Activated CD8-positive, alpha-beta memory T cell treated with anti-CD3 and anti-CD28 coated beads for 48 hours (primary cell): ENCODE data around the gene EIF4G3.
"Not testable (repeated sequence)": the region's sequence is repeated elsewhere in the genome, so short reads cannot be mapped to it uniquely, and the experiment has no call there.

Experiments
- DNase-seq, 3 experiments: peaks; one replicate each; pipeline ENCODE4 v3.0.0-alpha.2; 2020; ENCODE audit warnings: low read depth in 2 of 3, low spot score in 2 of 3

EIF4G3 gene

DNA sequence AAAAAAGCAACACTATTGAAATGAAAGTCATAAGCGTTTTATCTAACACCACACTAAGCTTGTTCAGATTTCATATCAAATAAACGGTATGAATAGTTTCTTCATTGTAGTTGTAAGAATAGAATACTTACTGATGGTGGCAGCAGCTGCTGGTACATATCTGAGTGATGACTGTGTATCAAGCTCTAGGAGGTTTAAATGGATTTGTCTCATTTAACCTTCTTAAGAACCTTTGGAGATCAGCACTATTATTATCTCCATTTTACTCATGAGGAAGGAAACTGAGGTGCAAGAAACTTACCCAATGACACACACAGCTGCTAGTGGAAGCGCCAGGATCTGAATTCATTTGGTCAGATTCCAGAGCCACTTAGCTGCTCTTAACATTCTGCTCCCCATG is 104.0 kb downstream of the EIF4G3 start:
- no peak for DNase-seq

- DNase-seq: no peak
These were observed 107.1 kb downstream of the EIF4G3 start for GRCh38 chr1:21069549-21069948.

DNA sequence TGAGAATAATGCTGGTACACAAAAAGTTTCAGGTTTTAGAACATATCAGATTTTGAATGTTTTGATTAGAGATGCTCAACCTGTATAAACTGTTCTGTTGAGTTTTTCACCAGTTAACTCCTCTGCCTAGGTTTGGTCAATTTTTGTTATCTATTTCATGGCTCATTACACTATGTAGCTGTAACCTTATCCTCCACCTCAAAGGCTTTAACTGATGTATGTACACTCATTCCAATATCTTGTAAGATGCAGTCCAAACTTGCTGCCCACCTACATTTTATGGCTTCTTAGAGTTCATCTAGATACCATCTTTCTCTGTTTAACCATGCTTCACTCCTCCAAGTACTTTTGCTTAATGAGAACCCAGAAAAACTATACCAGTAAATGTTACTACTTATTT is 107.8 kb downstream of the EIF4G3 start:
- no peak for DNase-seq

GRCh38 chr1:21067551-21068227 is 109.0 kb downstream of the EIF4G3 start:
- no peak for DNase-seq

DNA sequence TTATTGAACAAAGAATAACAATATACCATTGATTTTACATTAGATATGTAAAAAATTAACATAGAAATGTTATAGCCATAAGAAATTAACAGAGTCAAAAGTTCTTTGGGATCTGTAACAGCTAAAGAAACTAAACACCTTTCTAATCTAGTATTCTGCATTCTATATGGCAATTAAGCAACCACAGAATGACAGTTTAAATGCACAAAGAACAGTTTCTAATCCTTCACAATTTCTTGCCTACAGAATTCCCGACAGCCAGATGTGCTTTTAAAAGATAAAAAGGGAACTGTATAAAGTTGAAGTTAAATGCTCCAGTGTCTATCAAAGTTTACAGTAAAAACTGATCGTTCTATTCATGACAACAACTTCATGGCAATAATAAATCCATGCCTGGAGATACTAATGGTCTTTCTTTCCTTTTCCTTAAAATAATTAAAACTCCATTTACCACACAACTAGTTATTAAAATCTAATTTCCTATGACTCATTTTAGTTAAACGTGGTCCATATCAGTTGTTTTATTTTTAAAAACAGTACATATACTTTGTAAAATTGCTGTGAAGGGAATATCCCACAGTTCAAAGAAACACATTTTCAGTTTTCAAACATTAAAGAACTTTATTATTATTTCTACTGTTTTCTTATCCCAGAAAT is 110.2 kb downstream of the EIF4G3 start:
- DNase-seq: no peak

GRCh38 chr1:21065851-21066250 is 110.8 kb downstream of the EIF4G3 start:
- DNase-seq: no peak

- DNase-seq: no peak
These were observed 112.6 kb downstream of the EIF4G3 start for GRCh38 chr1:21064057-21064456.

GRCh38 chr1:21060523-21060922 is 116.2 kb downstream of the EIF4G3 start:
- no peak for DNase-seq

- DNase-seq: no peak
These were observed 117.7 kb downstream of the EIF4G3 start for GRCh38 chr1:21059021-21059420.

- no peak for DNase-seq
These were observed 118.5 kb downstream of the EIF4G3 start for GRCh38 chr1:21058035-21058793.

- DNase-seq: not testable (repeated sequence)
These were observed 123.3 kb downstream of the EIF4G3 start for GRCh38 chr1:21053189-21053928.

DNA sequence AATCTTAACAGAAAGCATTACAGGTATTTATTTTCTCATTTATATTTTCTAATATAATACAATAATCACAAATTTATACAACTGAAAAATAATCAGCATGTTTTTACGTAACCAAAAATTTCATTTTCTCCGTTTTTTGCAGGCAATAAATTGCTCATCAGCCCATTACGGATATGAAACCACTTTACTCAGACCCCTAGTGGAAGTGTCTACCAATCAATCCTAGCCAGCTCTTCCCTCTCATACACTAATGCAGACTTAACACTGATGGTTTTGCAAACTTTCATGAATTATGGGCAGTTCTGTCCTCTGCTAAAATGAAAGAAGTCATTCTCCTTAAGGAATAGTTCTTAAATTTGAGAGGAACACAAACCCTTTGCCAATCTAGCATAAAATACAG is 124.7 kb downstream of the EIF4G3 start:
- DNase-seq: no peak

DNA sequence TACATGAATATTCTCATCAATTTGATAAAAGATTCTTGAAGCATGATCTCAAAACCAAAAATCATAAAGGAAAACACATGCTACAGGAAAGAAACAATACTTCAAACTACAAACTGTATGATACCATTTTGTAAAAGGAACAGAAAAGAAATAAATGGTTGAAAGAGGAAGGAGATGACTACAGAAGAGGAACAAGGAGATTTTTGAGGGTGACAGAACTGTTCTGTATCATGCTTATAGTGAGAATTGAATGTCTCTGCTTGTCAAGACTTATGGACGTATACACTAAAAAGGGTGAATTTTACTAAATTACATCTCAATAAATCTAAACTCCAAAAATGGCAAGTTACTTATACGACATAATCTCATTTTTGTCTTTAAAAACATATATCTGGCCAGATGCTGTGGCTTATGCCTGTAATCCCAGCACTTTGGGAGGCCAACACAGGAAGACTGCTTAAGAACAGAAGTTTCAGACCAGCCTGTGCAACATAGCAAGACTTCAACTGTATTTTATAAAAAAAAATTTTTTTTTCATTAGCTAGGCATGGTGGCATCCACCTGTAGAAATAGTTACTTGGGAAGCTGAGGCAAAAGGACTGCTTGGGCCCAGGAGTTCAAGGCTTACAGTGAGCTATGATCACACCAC is 125.4 kb downstream of the EIF4G3 start:
- DNase-seq: no peak

DNA sequence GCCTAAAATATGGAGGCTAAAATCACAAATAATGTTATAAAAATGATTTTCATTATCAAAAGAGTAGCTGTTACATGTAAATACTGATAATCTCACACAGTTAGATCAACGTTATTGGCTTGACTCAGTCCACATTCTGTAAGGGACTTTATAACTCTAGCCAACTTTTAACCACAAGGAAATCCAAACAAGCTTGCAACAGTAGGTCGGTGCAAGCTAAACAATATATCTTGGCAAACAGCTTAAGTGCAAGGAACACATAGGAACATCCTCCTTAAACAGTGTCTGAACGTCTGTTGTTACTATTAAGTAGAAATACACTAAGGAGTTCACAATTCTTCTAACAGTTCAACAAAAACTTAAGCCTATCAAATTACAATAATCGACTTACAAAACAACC is 126.7 kb downstream of the EIF4G3 start:
- DNase-seq: no peak

- no peak for DNase-seq
These were observed 128.2 kb downstream of the EIF4G3 start for GRCh38 chr1:21048462-21048861.

GRCh38 chr1:21046132-21046531 is 130.6 kb downstream of the EIF4G3 start:
- DNase-seq: no peak

DNA sequence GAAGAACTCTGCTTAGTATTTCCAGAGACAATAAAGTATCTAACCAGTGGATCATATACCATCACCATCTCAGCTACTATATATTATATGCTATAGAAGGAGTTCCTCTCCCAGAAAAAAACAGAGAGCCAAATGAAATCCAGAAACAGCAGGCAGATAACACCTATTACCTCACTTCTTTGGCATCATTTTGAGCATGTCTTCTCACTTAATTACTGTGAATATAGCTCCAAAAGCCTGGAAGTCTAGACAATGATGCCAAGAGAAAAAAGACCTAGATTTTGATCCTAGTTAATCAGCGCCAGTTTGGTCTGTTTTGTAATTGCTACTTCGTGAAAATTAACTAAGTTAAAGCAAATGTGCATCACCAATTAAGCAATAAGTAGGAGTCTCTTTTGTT is 131.3 kb downstream of the EIF4G3 start:
- DNase-seq: no peak

GRCh38 chr1:21042929-21043605 is 133.6 kb downstream of the EIF4G3 start:
- DNase-seq: no peak

- DNase-seq: no peak
These were observed 135.2 kb downstream of the EIF4G3 start for GRCh38 chr1:21041541-21041940.

DNA sequence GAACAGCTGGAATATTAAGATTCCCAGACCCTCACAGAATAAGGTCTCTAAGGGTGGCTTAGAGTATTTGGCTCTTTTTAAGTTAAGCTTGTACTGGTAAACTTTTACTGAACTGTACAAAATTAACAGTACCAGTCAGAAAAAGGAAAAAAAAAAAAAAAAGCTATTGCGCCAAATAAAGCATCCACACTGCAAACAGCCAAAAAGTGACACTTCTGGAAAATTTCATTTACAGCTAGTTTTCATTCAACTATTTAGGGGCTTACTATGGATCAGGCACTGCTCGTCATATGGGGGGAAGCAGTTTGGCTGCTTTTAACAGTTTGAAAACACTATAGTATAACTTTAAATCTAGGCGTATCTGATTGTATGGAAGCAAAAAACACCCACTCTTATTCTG is 139.6 kb downstream of the EIF4G3 start:
- no peak for DNase-seq

GRCh38 chr1:21035794-21036193 is 140.9 kb downstream of the EIF4G3 start:
- no peak for DNase-seq
